ENCODE results near the gene KCNS3.
"Not testable (repeated sequence)": the region's sequence is repeated elsewhere in the genome, so short reads cannot be mapped to it uniquely, and the experiment has no call there.

The KCNS3 gene

GRCh38 chr2:17950006-17950405, 71.5 kb downstream of the KCNS3 start:
- DNase-seq: no peak

- DNase-seq: no peak
These were observed 73.1 kb downstream of the KCNS3 start for GRCh38 chr2:17951563-17951962.

- no peak for DNase-seq
These were observed 80.1 kb downstream of the KCNS3 start for GRCh38 chr2:17958466-17959092.

- no peak for DNase-seq
These were observed 80.9 kb downstream of the KCNS3 start for GRCh38 chr2:17959356-17959755.

- DNase-seq: no peak
These were observed 81.4 kb downstream of the KCNS3 start for GRCh38 chr2:17959833-17960232.

GRCh38 chr2:17960925-17961324, 82.5 kb downstream of the KCNS3 start:
- no peak for DNase-seq

- no peak for DNase-seq
These were observed 83.3 kb downstream of the KCNS3 start for GRCh38 chr2:17961789-17962188.

GRCh38 chr2:17962876-17963275, 84.4 kb downstream of the KCNS3 start:
- no peak for DNase-seq

- not testable (repeated sequence) for DNase-seq
These were observed 85.1 kb downstream of the KCNS3 start for GRCh38 chr2:17963571-17963970.

GRCh38 chr2:17965196-17965595, 86.7 kb downstream of the KCNS3 start:
- DNase-seq: no peak

- no peak for DNase-seq
These were observed 88.3 kb downstream of the KCNS3 start for GRCh38 chr2:17966798-17967197.

- no peak for DNase-seq
These were observed 91.2 kb downstream of the KCNS3 start for GRCh38 chr2:17969661-17970060.

GRCh38 chr2:17971531-17972125, 93.2 kb downstream of the KCNS3 start:
- no peak for DNase-seq

- no peak for DNase-seq
These were observed 94.5 kb downstream of the KCNS3 start for GRCh38 chr2:17972991-17973390.

- DNase-seq: no peak
These were observed 96.9 kb downstream of the KCNS3 start for GRCh38 chr2:17975401-17975800.

GRCh38 chr2:17976871-17977746, 98.6 kb downstream of the KCNS3 start:
- DNase-seq: no peak

- DNase-seq: no peak
These were observed 101.2 kb downstream of the KCNS3 start for GRCh38 chr2:17979707-17980106.

GRCh38 chr2:17981936-17982335, 103.5 kb downstream of the KCNS3 start:
- DNase-seq: no peak

Measured in activated gamma-delta T cell treated with Interleukin-2 at 50 U/mL for 16 hours (primary cell).